Calu3 (cell line): ENCODE results near the gene EFHD2. TPM values are rescaled to one million over a fixed set of nuclear protein-coding genes. Genes with fewer than 3 reads are reported as not detected.
"Not testable (repeated sequence)": the region's sequence is repeated elsewhere in the genome, so short reads cannot be mapped to it uniquely, and the experiment has no call there.

ENCODE experiments used
- BruUV-seq: library from RNA; stranded (reverse); fragments of 400-500 nt; replicated peaks from 2 replicates; lab custom pipeline; 2021; lab: Mats Ljungman, UMichigan
- CTCF ChIA-PET: fragments of 300-600 bp; sonication (Branson Sonifier 250); formaldehyde crosslinking; loops from one replicate; lab custom pipeline; 2022; ENCODE audit warnings: antibody characterized with exemption; lab: Charles Lee
- DNase-seq: peaks from one replicate; pipeline ENCODE4 v3.0.0; 2022
- H3K27ac Mint-ChIP-seq: one replicate; pipeline ENCODE4 v1.8.0; 2022; ENCODE audit warnings: mixed read lengths; ENCODE audit not compliant: unreplicated experiment
- H3K27me3 Mint-ChIP-seq: one replicate; pipeline ENCODE4 v1.8.0; 2022; ENCODE audit warnings: mixed read lengths; ENCODE audit not compliant: unreplicated experiment
- H3K36me3 Mint-ChIP-seq: one replicate; pipeline ENCODE4 v1.8.0; 2022; ENCODE audit warnings: mild to moderate bottlenecking, moderate library complexity, mixed read lengths; ENCODE audit not compliant: insufficient read depth, unreplicated experiment
- H3K4me1 Mint-ChIP-seq: one replicate; pipeline ENCODE4 v1.8.0; 2022; ENCODE audit warnings: mild to moderate bottlenecking, low read depth, mixed read lengths; ENCODE audit not compliant: unreplicated experiment
- H3K4me3 Mint-ChIP-seq: one replicate; pipeline ENCODE4 v1.8.0; 2022; ENCODE audit warnings: mild to moderate bottlenecking, low read depth, moderate library complexity, mixed read lengths; ENCODE audit not compliant: unreplicated experiment
- H3K9me3 Mint-ChIP-seq: one replicate; pipeline ENCODE4 v1.8.0; 2022; ENCODE audit warnings: low read depth, mixed read lengths; ENCODE audit not compliant: unreplicated experiment
- intact Hi-C: fragments of 100-400 bp; cut with micrococcal nuclease; formaldehyde crosslinking; loops from one replicate; pipeline ENCODE4 v1.10.0; 2022; ENCODE audit not compliant: unreplicated experiment
- total RNA-seq: library from RNA; stranded (reverse); gene quantifications from 2 replicates; pipeline ENCODE4 v1.2.3, GENCODE V29; 2022
- TF ChIP-seq, protein P1 (sequence below): fragments of 200-600 bp; IDR thresholded peaks from one replicate; pipeline ENCODE4 v1.8.0; 2022; ENCODE audit warnings: antibody characterized with exemption; ENCODE audit not compliant: unreplicated experiment

EFHD2 gene
- total RNA-seq, 1 experiment from 2014 or later, result 51.0 TPM

DNA sequence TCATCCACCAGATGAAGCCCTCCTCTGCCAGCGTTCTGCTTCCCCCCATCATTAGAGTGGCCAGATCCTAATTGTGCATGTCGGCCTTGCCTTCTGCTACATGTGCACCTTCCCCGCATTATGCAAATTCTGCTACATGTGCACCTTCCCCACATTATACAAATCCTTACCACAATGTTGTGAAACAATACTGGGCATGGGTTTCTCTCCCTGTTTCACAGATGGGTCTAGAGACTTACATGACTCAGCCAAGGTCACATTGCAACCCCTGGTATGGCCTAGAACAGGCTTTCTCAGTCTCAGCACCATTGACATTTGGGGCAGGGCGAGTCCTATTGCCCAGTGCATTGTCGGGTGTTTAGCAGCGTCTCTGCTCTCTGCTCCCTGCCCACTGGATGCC is 45.8 kb downstream of the EFHD2 start:
- H3K27ac Mint-ChIP-seq, result no peak overlapping the region

DNA sequence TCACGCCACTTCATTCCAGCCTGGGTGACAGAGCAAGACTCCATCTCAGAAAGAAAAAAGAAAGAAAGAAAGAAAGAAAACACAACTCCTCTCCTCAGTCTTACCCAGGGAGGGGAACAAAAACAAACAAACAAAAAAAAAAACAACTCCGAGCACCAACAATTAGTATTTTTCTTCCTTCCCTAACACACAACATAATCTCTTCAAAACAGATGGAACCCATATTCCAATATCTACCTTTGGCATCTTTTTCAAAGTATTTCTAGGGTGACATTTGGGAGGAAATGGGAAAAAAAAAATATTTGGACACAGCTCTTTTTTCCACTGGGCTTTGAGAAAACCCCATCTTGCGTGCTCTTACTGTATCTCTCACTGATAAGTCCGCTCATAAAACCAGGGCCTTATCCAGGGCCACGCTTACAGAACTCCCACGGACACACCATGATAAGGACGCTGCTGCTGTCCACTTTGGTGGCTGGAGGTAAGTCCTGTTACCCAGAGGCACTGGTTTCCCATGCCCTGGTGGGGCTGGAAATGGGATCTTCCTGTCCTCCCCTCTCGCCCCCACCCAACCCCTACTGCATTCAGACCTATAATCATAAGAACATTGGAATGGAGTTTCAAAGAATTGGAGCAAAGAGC is 46.7 kb downstream of the EFHD2 start, which contains the start of gene CELA2A:
CELA2A (plus strand) TSS at position 420 of the 642 bp plus-strand sequence; CDS start at position 442, 22 bp downstream.
- CTCF ChIA-PET, result no interaction called here
- BruUV-seq, result no TSS peak
- H3K27ac Mint-ChIP-seq, result no peak within 1 kb of the TSS
- DNase-seq, result no peak
- TF ChIP-seq, protein P1, sequence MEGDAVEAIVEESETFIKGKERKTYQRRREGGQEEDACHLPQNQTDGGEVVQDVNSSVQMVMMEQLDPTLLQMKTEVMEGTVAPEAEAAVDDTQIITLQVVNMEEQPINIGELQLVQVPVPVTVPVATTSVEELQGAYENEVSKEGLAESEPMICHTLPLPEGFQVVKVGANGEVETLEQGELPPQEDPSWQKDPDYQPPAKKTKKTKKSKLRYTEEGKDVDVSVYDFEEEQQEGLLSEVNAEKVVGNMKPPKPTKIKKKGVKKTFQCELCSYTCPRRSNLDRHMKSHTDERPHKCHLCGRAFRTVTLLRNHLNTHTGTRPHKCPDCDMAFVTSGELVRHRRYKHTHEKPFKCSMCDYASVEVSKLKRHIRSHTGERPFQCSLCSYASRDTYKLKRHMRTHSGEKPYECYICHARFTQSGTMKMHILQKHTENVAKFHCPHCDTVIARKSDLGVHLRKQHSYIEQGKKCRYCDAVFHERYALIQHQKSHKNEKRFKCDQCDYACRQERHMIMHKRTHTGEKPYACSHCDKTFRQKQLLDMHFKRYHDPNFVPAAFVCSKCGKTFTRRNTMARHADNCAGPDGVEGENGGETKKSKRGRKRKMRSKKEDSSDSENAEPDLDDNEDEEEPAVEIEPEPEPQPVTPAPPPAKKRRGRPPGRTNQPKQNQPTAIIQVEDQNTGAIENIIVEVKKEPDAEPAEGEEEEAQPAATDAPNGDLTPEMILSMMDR, result no peak
- no peak within 1 kb of the TSS for H3K4me3 Mint-ChIP-seq
- no peaks in the 10 kb centered on the region for H3K9me3 Mint-ChIP-seq
- intact Hi-C loops, result no loop called here
- H3K36me3 Mint-ChIP-seq, result no peaks in the 10 kb centered on the region
- H3K4me1 Mint-ChIP-seq, result no peaks in the 10 kb centered on the region
- H3K27me3 Mint-ChIP-seq, result no peaks in the 10 kb centered on the region

More for the DNA sequence above, 45.8 kb downstream of the EFHD2 start:
- Mint-ChIP-seq H3K4me3 (no peak overlapping the region), H3K4me1 (no peaks in the 10 kb centered on the region), H3K36me3 (no peaks in the 10 kb centered on the region), H3K9me3 (no peaks in the 10 kb centered on the region), H3K27me3 (no peaks in the 10 kb centered on the region)
- intact Hi-C loops, result loop anchor here (2.0 kb wide), 1 partner anchor 19 kb away; no protein-coding TSS in a partner anchor
- no peak for DNase-seq
- CTCF ChIA-PET, result interaction anchor here (0.6 kb wide), 1 partner anchor 132 kb away, joined by 4 read pairs; no protein-coding TSS in a partner anchor
- TF ChIP-seq, protein P1, result no peak
- no TSS peak for BruUV-seq

DNA sequence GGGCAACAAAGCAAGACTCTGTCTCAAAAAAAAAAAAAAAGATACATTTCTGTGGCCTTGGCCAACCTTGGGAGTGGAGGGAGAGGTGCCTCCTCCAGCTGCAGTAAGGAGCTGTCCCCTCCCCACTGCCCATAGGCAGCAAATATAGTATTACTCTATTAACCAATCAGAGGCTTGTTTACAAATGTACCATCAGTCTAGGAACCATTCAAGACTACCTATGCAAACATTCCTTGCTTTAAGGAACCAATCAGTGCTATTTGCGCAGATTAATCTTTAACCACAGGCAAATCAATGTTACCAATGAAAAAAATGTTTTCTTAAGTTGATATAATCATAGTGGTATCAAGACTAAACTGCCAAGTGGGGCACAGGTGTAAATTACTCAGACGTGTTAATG is 47.9 kb downstream of the EFHD2 start:
- no TSS peak for BruUV-seq
- H3K4me1 Mint-ChIP-seq, result no peaks in the 10 kb centered on the region
- H3K27me3 Mint-ChIP-seq, result no peaks in the 10 kb centered on the region
- intact Hi-C loops, result no loop called here
- TF ChIP-seq, protein P1, result no peak
- H3K4me3 Mint-ChIP-seq, result no peak overlapping the region
- CTCF ChIA-PET, result no interaction called here
- no peaks in the 10 kb centered on the region for H3K36me3 Mint-ChIP-seq
- no peak for DNase-seq
- no peak overlapping the region for H3K27ac Mint-ChIP-seq
- no peaks in the 10 kb centered on the region for H3K9me3 Mint-ChIP-seq

DNA sequence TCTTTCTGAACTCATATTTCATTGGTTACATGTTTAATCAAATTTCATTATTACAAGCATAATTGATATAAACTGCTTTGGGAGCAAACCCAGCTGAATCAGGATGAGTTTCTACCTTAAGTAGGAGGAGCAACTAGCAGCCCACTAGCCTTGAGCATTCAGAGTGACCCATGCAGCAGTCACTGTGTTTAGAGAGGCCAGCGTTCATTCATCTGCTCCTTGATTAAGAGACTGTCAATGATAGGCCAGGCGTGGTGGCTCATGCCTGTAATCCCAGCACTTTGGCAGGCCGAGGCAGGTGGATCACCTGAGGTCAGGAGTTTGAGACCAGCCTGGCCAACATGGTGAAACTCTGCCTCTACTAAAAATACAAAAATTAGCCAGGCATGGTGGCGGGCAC is 48.7 kb downstream of the EFHD2 start:
- not testable (repeated sequence) for H3K27ac Mint-ChIP-seq

More for the DNA sequence above, 48.7 kb downstream of the EFHD2 start:
- BruUV-seq, H3K27me3 Mint-ChIP-seq, H3K4me3 Mint-ChIP-seq, CTCF ChIA-PET, intact Hi-C loops, H3K4me1 Mint-ChIP-seq, DNase-seq, H3K9me3 Mint-ChIP-seq, H3K36me3 Mint-ChIP-seq: not testable (repeated sequence)
